Measurements from ENCODE around the gene NAGLU. TPM values are rescaled to one million over a fixed set of nuclear protein-coding genes. Genes with fewer than 3 reads are reported as not detected.
"Not testable (repeated sequence)": the region's sequence is repeated elsewhere in the genome, so short reads cannot be mapped to it uniquely, and the experiment has no call there.

The NAGLU gene
- total RNA-seq, 1 experiment from 2014 or later: 64.5 TPM

DNA sequence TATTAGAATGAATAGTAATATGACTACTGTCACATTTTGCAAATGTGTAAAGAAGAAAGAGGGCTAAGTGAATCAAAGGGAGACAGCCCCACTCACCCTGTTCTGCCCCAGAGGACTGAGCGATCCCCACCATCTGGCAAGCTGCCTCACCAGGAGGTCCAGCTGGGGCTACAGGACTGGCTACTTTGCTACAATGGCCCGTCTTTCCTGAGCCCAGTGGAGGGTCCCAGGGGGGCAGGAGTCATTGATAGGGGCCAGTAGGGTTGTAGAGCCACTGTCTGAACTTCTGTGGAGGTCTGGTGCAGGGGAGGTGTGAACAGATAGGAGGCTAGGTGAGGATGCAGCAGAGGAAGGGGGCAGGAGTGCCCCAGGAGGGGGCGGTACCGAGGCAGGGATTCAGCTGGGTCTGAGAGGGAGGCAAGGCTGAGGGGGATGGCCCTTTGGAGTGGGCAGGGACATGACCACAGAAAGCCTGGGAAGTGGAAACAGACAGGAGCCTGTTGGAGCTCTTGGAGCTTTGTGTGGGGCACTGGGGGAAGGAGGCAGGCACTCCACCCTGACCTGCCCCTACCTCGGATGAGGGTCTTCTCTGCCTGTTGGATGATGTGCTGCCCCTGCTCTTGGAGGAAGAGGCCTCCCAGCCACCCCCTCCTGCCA is 20.0 kb downstream of the NAGLU start:
- in situ Hi-C loops (cut with HindIII; ENCODE audit: low pct_unique_long_range_greater_than_20kb, low sequenced_read_pairs): not testable (repeated sequence)
- peak; percentile 39 for DNase-seq (ENCODE audit: low read depth)

DNA sequence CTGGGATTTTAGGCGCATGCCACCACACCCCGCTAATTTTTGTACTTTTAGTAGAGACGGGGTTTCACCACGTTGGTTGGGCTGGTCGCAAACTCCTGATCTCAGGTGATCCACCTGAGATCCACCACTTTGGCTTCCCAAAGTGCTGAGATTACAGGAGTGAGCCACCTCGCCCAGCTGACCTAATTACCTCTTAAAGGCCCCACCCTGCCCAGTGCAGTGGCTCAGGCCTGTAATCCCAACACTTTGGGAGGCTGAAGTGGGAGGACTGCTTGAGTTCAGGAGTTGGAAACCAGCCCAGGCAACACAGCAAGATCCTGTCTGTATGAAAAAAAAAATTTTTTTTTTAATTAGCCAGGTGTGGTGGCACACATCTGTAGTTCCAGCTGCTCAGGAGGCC is 23.0 kb downstream of the NAGLU start:
- in situ Hi-C loops (cut with HindIII; ENCODE audit: low pct_unique_long_range_greater_than_20kb, low sequenced_read_pairs): no loop called here
- DNase-seq (ENCODE audit: low read depth): no peak

DNA sequence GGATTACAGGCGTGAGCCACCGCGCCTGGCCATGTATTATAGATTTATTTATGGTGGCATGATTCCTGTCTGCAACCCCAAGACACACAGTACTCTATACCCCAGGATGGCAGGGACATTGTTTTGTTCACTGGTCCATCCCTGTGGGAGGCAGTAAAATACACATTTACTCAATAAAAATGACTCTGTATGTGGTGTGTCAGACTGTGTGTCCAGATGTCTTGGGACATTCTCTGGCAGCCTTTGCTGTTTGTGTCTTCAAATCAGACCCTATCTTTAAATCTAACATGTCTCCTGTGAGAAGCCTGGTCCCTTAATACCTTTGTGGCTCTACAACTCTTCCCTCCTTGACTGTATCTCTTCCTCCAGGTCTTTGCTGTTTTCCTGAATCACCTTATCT is 24.2 kb downstream of the NAGLU start:
- no peak for DNase-seq (ENCODE audit: low read depth)
- in situ Hi-C loops (cut with HindIII; ENCODE audit: low pct_unique_long_range_greater_than_20kb, low sequenced_read_pairs): no loop called here

DNA sequence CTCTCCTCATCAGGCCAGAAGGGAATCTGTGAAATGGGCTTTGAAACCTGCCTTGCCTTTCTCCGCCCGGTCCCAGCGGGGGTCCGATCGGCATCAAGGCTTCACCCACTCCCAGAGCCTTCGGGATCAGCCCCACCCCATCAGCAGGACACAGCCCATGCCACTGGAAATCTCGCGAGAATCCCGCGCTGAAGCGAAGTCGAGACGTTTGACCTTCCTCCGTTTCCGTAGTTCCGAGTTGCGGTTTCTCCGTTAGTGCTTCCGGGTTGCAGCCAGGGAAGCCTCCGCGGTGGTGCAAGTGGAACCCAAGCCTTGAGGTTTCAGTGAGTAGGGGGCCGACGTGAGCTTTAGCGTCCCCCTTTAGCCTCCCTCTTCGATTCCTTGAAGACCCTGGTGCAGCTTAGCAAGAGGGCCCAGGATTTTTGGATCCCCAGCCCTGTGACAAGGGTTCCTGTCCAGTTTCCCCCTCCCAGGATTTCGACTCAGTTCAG is 25.9 kb downstream of the NAGLU start, which contains the start of gene COASY:
TSS of gene COASY (plus strand) at position 252 of the 491 bp plus-strand sequence. CDS start 475 bp downstream, outside the sequence.
- in situ Hi-C loops (cut with HindIII; ENCODE audit: low pct_unique_long_range_greater_than_20kb, low sequenced_read_pairs): no loop called here

DNA sequence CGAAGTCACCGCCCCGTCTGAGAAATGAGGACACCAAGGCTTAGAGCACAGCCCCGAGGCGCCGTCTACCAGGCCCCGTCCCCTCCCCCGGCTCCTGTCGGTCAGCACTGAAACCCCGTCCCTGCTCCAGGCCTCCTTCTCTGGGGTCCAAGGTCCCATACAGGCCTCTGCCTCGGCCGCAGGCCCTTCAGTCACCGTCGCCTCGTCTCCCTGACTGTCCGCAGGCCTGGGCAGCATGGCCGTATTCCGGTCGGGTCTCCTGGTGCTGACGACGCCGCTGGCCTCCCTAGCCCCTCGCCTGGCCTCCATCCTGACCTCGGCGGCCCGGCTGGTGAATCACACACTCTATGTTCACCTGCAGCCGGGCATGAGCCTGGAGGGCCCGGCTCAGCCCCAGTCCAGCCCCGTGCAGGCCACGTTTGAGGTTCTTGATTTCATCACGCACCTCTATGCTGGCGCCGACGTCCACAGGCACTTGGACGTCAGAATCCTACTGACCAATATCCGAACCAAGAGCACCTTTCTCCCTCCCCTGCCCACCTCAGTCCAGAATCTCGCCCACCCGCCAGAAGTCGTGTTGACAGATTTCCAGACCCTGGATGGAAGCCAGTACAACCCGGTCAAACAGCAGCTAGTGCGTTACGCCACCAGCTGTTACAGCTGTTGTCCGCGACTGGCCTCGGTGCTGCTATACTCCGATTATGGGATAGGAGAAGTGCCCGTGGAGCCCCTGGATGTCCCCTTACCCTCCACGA is 26.5 kb downstream of the NAGLU start:
- in situ Hi-C loops (cut with HindIII; ENCODE audit: low pct_unique_long_range_greater_than_20kb, low sequenced_read_pairs): no loop called here
- no peak for DNase-seq (ENCODE audit: low read depth)

More for the DNA sequence above, 25.9 kb downstream of the NAGLU start, which contains the start of gene COASY:
- DNase-seq (ENCODE audit: low read depth): peak; percentile 89

DNA sequence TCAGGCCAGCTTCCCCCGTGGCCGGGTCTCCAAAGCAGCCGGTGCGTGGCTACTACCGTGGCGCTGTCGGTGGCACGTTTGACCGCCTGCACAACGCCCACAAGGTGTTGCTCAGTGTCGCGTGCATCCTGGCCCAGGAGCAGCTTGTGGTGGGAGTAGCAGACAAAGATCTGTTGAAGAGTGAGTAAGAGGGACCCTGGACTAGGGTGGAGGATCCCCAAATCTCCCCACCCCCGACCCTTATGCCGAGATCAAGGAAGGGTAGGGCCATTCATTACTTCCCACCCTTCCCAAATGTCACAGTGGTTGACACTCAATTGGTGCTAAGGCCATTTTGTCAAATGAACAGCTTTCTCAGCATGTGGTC is 27.1 kb downstream of the NAGLU start:
- in situ Hi-C loops (cut with HindIII; ENCODE audit: low pct_unique_long_range_greater_than_20kb, low sequenced_read_pairs): no loop called here

DNA sequence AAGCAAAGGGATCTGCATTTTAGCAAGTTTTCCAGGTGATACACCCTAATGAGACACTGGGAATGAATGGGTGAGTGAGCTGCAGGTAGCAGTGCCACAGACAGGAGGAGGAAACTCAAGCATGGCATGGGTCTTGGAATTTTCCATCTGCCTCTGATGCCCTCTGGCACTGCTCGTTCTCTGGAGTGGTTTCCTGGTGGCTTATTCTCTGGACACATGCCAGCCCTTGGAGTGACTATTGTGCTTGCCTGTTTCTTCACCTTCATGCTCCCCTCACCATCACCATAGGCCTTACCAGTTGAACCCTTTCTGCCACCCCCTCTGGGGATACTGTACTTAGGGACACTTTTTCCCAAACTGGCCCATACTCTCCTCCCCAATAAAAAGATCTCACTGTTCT is 27.5 kb downstream of the NAGLU start:
- peak; percentile 65 for DNase-seq (ENCODE audit: low read depth)
- in situ Hi-C loops (cut with HindIII; ENCODE audit: low pct_unique_long_range_greater_than_20kb, low sequenced_read_pairs): no loop called here

More for the DNA sequence above, 27.1 kb downstream of the NAGLU start:
- peak; percentile 25 for DNase-seq (ENCODE audit: low read depth)

DNA sequence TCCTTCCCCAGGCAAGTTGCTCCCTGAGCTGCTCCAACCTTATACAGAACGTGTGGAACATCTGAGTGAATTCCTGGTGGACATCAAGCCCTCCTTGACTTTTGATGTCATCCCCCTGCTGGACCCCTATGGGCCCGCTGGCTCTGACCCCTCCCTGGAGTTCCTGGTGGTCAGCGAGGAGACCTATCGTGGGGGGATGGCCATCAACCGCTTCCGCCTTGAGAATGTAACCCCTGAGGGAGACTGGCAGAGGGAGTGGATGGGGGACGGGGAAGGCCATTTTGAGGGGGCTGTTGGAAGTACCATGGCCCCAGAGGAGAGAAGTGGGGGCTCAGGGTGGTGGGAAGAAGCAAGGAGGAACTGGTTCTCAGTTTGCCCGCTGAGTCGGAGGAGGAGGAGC is 27.9 kb downstream of the NAGLU start:
- in situ Hi-C loops (cut with HindIII; ENCODE audit: low pct_unique_long_range_greater_than_20kb, low sequenced_read_pairs): no loop called here
- no peak for DNase-seq (ENCODE audit: low read depth)

DNA sequence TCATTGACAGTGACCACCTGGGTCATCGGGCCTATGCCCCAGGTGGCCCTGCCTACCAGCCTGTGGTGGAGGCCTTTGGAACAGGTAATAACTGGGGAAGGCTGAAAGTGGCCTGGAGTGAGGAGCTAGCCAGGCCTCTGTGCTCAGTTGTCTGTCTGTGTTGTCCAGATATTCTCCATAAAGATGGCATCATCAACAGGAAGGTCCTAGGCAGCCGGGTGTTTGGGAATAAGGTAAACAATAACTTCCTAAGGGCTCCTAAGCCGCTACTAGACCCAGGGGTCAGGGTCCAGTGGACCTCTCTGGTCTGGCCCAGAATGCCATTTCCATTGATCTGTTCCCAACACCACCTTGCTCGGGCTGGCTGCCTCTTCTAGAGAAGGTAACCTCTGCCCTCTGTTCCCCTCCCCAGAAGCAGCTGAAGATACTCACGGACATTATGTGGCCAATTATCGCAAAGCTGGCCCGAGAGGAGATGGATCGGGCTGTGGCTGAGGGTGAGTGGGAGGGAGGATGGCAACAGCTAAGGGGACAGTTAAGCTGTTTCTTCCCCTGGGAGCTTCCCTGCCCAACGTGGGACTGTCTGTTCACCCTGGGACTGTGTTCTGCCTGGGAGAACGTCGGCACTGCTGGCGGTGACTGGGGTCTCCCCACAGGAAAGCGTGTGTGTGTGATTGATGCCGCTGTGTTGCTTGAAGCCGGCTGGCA is 28.9 kb downstream of the NAGLU start:
- in situ Hi-C loops (cut with HindIII; ENCODE audit: low pct_unique_long_range_greater_than_20kb, low sequenced_read_pairs): no loop called here
- no peak for DNase-seq (ENCODE audit: low read depth)

DNA sequence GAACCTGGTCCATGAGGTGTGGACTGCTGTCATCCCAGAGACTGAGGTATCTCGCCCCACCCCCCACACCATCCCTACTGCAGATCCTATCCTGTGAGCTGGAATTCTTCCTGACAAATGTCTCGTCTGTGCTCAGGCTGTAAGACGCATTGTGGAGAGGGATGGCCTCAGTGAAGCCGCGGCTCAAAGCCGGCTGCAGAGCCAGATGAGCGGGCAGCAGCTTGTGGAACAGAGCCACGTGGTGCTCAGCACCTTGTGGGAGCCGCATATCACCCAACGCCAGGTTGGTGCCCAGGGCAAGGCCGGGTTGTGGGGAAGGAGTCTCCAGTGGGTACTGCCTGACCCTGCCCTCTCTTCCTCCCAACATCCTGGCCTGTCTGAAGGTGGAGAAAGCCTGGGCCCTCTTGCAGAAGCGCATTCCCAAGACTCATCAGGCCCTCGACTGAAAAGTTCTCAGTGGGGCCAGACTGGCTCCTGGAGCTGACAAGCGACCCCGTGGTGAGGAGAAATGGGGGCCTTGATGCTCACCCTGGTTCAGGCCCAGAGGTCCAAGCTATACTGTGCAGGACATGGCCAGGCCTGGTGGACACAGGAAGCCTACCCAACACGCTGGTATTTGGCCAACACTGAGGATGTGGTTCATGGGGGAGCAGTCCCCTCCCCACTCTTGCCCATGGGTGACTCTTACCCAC is 29.6 kb downstream of the NAGLU start:
- in situ Hi-C loops (cut with HindIII; ENCODE audit: low pct_unique_long_range_greater_than_20kb, low sequenced_read_pairs): no loop called here
- no peak for DNase-seq (ENCODE audit: low read depth)

DNA sequence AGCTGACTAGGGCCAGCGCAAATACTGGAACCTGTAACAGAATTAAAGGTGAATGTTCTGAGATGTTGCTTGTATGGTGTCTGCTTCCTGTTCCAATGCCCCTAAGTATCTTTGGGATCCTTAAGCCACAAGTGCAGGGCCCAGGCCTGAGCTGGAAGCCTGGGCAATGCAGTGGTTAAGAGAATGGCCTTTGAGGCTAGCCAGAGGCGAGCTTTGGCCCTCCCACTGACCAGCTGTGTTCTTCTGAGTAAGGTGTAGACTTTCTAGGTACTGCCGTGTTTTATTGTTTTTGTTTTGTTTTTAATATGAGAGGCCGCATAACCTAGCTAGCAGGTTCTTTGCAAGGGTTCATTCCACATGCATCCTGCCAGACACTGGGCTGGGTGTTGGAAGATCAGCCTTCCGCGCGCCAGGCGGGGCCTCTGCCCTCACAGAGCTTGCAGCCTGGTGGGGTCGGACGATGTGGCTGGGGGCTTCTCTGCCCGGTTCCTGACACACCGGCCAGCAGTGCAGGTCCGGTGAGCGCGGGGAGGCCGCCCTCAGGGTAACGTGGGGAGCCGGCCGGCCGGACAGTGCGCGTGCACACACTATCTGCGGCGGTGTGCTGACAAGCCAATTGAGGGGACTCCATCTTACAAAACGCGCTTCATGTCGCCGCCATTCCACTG is 30.3 kb downstream of the NAGLU start:
- in situ Hi-C loops (cut with HindIII; ENCODE audit: low pct_unique_long_range_greater_than_20kb, low sequenced_read_pairs): no loop called here
- DNase-seq (ENCODE audit: low read depth): no peak

DNA sequence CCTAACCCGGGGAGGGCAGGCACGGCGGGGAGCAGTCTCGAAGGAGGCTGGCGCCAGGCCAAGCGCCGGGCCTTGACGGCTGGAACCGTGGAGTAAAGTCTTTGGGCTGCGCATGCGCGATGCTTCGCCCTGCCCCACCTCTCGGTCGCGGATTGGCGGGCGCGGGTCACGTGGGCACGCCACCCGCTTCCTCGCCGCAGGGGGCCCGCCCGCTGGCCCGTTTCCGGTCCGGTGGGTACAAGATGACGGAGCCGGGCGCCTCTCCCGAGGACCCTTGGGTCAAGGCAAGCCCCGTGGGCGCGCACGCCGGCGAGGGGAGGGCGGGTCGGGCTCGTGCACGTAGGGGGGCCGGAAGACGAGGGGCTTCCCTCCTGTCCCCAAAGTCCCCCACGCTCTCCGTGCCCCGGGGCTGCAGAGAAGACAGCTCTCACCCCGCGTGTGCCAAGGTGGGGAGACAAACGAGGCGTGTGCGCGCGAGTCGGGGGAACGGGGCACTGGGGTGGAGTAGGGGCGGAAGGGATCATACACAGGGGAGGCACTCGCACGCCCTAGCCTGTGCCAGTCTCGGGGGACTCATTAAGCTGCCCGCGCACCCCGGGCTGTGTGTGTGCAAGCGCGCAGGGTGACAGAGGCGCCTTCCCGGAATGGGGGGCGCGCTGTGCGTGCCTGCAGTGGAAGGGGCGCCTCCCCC is 31.0 kb downstream of the NAGLU start, which contains the start of gene MLX:
TSS of gene MLX (plus strand) at position 218 of the 691 bp plus-strand sequence. CDS start at position 243, 25 bp downstream.
- DNase-seq (ENCODE audit: low read depth): peak; percentile 83
- in situ Hi-C loops (cut with HindIII; ENCODE audit: low pct_unique_long_range_greater_than_20kb, low sequenced_read_pairs): no loop called here

DNA sequence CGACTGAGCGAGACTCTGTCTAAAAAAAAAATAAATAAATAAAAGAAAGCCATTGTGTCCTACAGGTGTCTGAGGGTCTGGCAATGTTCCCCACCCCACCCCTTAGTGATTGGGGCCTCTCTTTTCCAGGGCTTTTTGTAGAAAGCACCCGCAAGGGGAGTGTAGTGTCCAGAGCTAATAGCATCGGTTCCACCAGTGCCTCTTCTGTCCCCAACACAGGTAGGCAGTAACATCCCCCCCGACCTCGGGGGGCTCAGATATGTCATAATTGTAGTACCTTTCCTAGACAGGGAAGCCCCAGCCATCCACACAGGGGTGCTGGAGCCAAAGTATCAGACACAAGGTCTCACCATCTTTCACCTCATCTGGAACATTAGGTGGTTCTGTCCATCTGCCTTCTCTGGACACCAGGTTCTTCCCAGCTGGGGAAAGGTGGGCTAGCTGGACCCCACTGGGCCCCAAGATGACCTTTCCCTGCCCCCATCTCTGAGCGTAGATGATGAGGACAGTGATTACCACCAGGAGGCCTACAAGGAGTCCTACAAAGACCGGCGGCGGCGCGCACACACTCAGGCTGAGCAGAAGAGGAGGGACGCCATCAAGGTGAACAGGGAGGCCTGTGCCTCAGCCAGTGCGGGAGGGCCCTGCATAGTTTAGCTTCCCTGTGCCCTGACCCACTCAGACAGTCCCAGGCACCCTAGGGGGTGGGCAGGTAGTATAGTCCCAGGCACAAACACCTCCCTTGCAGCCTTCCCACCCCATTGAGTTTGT is 32.5 kb downstream of the NAGLU start:
- in situ Hi-C loops (cut with HindIII; ENCODE audit: low pct_unique_long_range_greater_than_20kb, low sequenced_read_pairs): no loop called here
- no peak for DNase-seq (ENCODE audit: low read depth)

DNA sequence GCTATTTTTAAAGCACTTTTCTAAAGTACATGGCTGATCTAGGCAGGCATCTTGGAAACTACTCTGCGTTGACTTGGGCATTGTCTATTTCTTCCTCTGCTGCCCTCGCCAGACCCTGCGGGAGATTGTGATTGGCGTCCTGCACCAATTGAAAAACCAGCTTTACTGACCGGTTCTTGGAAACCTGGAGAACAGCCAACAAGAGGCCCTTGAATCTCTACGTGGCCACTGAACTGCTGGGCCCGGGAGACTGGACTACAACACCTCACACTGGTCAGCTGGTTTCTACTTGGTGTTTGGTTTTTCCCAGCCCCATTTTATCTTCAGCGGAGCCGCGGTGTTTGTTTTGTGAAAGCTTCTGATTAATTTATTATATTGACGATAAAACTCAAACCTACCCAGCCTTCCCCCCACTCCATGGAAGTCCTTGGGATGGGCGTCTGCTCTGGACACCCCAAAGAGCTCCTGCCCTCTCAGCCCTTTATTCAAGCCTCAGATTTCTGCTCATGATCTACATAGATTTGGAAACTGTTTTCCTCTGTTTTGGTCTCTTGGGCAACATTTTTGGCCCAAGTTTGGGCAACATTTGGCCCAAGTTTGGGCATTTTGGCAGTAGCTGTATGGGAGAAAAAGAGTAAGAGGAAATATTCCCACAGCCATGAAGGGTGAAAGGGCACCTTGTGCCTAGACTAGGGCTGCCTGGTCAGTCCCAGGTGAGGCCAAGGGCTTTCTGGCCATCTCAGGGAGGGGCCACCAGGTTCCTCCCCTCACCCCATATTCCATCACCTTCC is 35.6 kb downstream of the NAGLU start:
- DNase-seq (ENCODE audit: low read depth): no peak
- in situ Hi-C loops (cut with HindIII; ENCODE audit: low pct_unique_long_range_greater_than_20kb, low sequenced_read_pairs): no loop called here

DNA sequence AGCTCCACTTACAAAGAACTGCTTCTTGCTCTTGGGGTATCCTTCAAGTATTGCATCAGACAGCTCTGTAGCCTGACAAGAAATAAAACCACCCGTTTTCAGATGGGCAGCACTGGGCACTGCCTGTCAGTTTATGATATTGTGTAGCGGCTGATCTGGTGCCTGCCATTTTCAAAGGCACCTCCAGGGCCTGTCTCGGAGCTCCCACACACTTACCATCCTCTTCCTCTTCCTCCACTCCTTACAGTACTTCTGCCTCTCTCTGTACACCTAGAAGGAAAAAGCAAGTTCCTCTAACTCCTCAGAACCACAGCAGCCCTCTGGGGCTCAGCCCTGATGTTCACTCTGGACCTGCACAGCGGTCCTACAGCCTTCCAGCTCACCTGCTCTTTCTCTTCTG is 37.1 kb downstream of the NAGLU start:
- in situ Hi-C loops (cut with HindIII; ENCODE audit: low pct_unique_long_range_greater_than_20kb, low sequenced_read_pairs): no loop called here
- DNase-seq (ENCODE audit: low read depth): no peak

DNA sequence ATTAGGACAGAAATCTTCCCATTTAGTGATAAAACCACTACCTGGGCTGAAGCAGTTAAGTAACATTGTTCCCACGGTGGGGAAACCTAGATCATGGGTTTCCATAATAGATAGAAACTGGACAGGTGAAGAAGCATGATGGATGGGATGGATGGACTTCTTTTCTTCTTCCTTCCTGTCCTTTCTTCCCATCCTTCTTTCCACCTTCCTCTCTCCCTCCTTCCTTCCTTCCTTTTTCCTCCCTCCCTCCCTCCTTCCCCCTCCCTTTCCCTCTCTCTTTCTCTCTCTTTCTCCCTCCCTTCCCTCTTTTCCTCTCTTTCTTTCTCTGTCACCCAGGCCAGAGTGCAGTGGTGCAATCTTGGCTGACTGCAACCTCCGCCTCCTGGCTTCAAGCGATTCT is 38.4 kb downstream of the NAGLU start:
- DNase-seq (ENCODE audit: low read depth): no peak
- in situ Hi-C loops (cut with HindIII; ENCODE audit: low pct_unique_long_range_greater_than_20kb, low sequenced_read_pairs): no loop called here
